ENCODE results near the gene METTL16.
"Not testable (repeated sequence)": the region's sequence is repeated elsewhere in the genome, so short reads cannot be mapped to it uniquely, and the experiment has no call there.

Gene METTL16

GRCh38 chr17:2502871-2503580 is 8.7 kb downstream of the METTL16 start:
- in situ Hi-C loops (cut with MboI; ENCODE audit: low sequenced_read_pairs): no loop called here

GRCh38 chr17:2500446-2500845 is 11.2 kb downstream of the METTL16 start:
- in situ Hi-C loops (cut with MboI; ENCODE audit: low sequenced_read_pairs): no loop called here

- in situ Hi-C loops (cut with MboI; ENCODE audit: low sequenced_read_pairs): not testable (repeated sequence)
Observed at GRCh38 chr17:2489286-2489685, 22.4 kb downstream of the METTL16 start.

GRCh38 chr17:2487306-2487705 is 24.4 kb downstream of the METTL16 start:
- in situ Hi-C loops (cut with MboI; ENCODE audit: low sequenced_read_pairs): no loop called here

GRCh38 chr17:2486709-2487108 is 25.0 kb downstream of the METTL16 start:
- in situ Hi-C loops (cut with MboI; ENCODE audit: low sequenced_read_pairs): not testable (repeated sequence)

GRCh38 chr17:2485970-2486369 is 25.7 kb downstream of the METTL16 start:
- in situ Hi-C loops (cut with MboI; ENCODE audit: low sequenced_read_pairs): no loop called here

GRCh38 chr17:2485543-2485942 is 26.1 kb downstream of the METTL16 start:
- in situ Hi-C loops (cut with MboI; ENCODE audit: low sequenced_read_pairs): no loop called here

- in situ Hi-C loops (cut with MboI; ENCODE audit: low sequenced_read_pairs): no loop called here
Observed at GRCh38 chr17:2484876-2485275, 26.8 kb downstream of the METTL16 start.

GRCh38 chr17:2483084-2483483 is 28.6 kb downstream of the METTL16 start:
- in situ Hi-C loops (cut with MboI; ENCODE audit: low sequenced_read_pairs): no loop called here

- in situ Hi-C loops (cut with MboI; ENCODE audit: low sequenced_read_pairs): no loop called here
Observed at GRCh38 chr17:2482218-2482617, 29.5 kb downstream of the METTL16 start.

GRCh38 chr17:2481760-2482159 is 29.9 kb downstream of the METTL16 start:
- in situ Hi-C loops (cut with MboI; ENCODE audit: low sequenced_read_pairs): no loop called here

- in situ Hi-C loops (cut with MboI; ENCODE audit: low sequenced_read_pairs): no loop called here
Observed at GRCh38 chr17:2478458-2478857, 33.2 kb downstream of the METTL16 start.

GRCh38 chr17:2475056-2475455 is 36.6 kb downstream of the METTL16 start:
- in situ Hi-C loops (cut with MboI; ENCODE audit: low sequenced_read_pairs): no loop called here

GRCh38 chr17:2474371-2474770 is 37.3 kb downstream of the METTL16 start:
- in situ Hi-C loops (cut with MboI; ENCODE audit: low sequenced_read_pairs): no loop called here

GRCh38 chr17:2468270-2468669 is 43.4 kb downstream of the METTL16 start:
- in situ Hi-C loops (cut with MboI; ENCODE audit: low sequenced_read_pairs): no loop called here

- in situ Hi-C loops (cut with MboI; ENCODE audit: low sequenced_read_pairs): no loop called here
Observed at GRCh38 chr17:2466931-2467330, 44.8 kb downstream of the METTL16 start.

- in situ Hi-C loops (cut with MboI; ENCODE audit: low sequenced_read_pairs): no loop called here
Observed at GRCh38 chr17:2462481-2462880, 49.2 kb downstream of the METTL16 start.

GRCh38 chr17:2459917-2460271 is 51.8 kb downstream of the METTL16 start:
- in situ Hi-C loops (cut with MboI; ENCODE audit: low sequenced_read_pairs): no loop called here

GRCh38 chr17:2457913-2458312 is 53.8 kb downstream of the METTL16 start:
- in situ Hi-C loops (cut with MboI; ENCODE audit: low sequenced_read_pairs): no loop called here

- in situ Hi-C loops (cut with MboI; ENCODE audit: low sequenced_read_pairs): no loop called here
Observed at GRCh38 chr17:2456475-2456874, 55.2 kb downstream of the METTL16 start.

- in situ Hi-C loops (cut with MboI; ENCODE audit: low sequenced_read_pairs): no loop called here
Observed at GRCh38 chr17:2455956-2456355, 55.7 kb downstream of the METTL16 start.

GRCh38 chr17:2453866-2454265 is 57.8 kb downstream of the METTL16 start:
- in situ Hi-C loops (cut with MboI; ENCODE audit: low sequenced_read_pairs): no loop called here

GRCh38 chr17:2453325-2453724 is 58.4 kb downstream of the METTL16 start:
- in situ Hi-C loops (cut with MboI; ENCODE audit: low sequenced_read_pairs): no loop called here

Measured in HL-60/S4 treated with retinoic acid at 250 ng/mL for 4 days and 3 days (cell line).